ENCODE results near the gene VAV2.

The VAV2 gene

GRCh38 chr9:133812077-133812868 lies 179.9 kb downstream of the VAV2 start:
- no peak for DNase-seq

DNA sequence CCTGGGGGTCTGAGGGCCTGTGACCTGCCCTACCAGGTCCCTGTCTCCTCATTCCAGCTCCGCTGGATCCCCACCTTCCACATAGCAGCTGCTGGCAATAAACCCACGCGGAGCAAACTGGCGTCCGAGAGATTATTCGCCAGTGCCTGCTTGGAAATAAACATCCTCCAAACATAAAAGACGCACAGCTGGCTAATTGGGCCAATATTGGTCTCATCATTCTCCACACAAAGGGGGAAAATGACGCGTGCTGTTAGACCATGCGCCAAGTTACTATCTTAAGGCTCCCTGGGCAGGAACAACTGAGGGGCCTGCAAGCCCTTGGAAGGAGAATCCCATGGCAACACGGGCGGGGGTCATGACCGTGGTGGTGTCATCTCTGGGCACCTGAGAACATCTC lies 180.7 kb downstream of the VAV2 start:
- DNase-seq: no peak

GRCh38 chr9:133810556-133811195 lies 181.4 kb downstream of the VAV2 start:
- no peak for DNase-seq

DNA sequence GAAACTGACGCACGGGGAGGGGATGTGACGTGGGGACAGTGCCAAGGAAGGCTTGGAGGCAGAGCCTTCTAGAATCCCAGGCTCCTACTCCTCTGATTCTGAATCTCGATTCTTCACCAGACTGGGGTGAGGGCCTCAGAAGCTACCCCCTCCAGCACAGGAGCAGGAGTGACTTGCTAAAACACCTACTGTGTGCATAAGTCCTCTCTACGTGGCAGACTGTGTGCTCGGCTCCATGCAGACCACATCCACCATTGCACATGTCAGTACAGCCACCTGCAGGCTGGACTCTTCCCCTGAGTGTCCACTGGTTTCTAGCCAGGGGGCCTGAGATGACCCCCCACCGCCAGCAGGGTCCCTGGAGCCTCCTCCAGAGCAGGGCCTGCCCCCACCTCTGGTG lies 182.8 kb downstream of the VAV2 start:
- no peak for DNase-seq

- DNase-seq: no peak
Observed at GRCh38 chr9:133807818-133808217, 184.3 kb downstream of the VAV2 start.

DNA sequence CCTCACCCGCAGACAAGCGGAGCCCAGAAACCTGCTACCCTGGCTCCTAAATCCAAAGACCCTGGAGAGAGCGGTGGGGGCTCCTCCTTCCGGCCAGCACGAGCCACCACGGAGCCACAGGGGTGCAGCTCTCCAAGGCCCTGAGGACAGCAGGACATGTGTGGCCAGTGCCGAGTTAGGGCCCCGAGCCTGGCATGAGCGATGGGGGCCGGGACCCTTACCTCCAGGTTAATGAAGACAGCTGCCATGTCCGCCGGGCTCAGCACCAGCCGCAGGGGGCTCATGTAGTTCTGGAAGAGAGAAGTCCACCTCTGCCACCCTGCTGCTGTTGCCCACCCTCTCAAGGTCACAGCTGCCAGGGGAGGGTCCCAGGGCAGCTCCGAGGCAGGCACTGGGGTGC lies 185.1 kb downstream of the VAV2 start:
- DNase-seq: no peak

DNA sequence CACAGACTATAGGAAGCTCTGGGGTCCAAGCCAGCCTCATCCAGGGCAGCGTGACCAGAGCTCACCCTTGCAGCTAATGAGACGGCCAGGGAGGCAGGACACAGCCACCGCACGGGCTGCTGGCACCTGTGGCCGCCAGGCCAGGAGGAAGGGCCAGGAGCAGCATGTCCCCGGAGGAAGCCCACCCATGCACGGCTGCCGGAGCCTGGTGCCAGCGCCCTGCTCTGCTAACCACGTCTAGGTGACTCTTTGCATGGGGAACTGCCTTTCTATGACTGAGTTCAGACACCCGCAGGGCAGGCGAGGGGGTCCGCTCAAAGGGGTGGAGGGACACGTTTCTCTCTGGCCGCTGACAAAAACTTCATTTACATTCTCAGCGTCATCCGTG lies 185.5 kb downstream of the VAV2 start:
- no peak for DNase-seq

DNA sequence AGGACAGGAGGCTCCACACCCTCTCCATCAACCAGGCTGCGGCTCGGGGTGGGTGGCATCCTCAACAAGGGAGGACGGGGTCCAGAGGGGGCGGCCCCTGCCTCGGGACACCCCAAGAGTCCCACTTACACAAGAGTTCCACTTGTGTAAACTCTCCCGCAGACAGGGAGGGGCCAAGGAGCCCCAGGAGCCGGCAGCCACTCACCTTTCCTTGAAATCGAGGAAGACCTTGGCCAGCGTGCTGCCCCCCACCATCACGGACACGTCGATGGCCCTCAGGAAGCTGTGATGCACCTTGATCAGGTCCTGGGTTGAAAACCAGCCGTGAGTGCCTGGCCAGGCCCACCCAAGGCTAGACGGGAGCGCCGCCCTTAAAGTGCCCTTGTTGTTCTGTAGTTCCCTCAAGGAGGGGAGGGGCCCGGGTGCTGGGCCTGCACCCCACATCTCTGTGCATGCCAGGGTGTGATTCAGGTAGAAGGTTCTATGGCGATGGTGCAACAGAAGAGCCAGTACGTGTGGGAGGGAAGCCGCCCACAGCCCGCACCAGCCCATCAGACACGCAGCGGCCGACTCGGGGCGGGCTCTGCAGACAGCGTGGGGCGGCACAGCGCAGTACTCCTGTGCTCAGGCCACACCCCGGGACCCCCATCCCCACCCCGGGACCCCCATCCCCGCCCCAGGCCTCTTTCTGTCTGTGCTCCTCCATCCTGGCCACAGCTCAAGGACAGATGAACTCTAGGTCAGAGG lies 186.1 kb downstream of the VAV2 start:
- DNase-seq: no peak

- DNase-seq: no peak
Observed at GRCh38 chr9:133804199-133804598, 187.9 kb downstream of the VAV2 start.

DNA sequence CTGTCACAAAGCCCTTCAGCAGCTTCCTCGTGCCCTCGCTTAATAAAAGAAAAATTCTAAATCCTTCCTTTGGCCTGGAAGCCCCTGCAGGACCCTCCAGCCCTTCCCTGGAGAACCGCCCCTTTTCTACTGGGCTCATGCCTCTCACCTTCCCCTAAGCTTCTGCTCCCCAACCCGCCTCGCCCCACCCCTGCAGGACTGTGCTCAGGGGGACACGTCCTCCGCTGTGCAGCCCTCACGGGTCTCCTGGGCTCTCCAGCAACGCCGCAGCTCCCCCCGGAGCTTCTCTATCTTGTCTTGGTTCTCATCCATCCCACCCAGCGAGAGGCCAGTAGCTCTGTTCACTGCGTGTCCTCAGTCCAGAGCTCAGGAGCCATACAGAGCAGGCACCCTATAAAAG lies 188.4 kb downstream of the VAV2 start:
- no peak for DNase-seq

DNA sequence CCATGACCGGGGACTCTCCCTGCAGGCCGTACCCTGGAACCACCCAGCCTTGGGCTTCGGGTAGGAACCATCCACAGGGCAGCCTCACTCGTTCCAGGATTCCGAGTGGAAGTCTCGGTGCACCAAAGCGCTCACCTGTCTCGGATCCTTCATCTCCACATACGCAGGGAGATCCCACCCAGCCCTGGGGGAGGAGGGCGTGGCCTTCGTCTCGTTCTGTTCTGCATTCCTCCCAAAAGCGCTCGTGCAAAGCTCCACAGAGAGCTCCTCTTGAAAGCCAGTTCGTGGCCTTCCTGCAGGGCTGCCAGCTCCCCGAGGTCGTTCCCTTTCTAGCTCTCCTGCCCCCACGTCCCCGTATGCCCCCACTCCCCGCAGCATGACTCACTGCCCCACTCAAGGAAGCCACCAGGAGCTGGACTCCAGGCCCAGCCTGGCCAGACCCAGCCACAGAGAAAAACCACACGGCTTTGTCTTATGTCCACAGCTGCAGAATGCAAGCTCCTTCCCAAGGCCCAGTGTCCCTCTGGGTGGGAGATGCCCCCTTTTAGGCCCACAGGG lies 189.0 kb downstream of the VAV2 start:
- no peak for DNase-seq

- DNase-seq: no peak
Observed at GRCh38 chr9:133801739-133802138, 190.4 kb downstream of the VAV2 start.

GRCh38 chr9:133800266-133800665 lies 191.9 kb downstream of the VAV2 start:
- no peak for DNase-seq

DNA sequence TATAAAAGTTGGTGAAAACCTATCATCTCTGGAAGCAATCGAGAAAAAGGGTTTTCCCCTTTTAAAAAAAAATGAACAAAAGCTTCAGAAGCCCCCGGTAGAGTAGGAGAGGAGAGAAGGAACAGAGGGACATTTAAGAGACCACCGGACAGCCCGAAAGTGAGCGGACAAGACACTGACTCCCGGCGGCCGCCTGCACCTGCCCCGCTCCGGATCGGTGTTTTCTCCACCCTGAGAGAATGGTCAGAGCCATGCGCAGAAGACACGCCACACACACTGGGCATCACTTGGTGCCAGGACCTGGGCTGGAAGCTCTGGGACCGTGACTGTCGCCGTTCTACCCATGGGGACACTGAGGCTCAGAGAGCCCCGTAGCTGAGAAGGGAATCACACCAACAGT lies 192.4 kb downstream of the VAV2 start:
- DNase-seq: no peak

DNA sequence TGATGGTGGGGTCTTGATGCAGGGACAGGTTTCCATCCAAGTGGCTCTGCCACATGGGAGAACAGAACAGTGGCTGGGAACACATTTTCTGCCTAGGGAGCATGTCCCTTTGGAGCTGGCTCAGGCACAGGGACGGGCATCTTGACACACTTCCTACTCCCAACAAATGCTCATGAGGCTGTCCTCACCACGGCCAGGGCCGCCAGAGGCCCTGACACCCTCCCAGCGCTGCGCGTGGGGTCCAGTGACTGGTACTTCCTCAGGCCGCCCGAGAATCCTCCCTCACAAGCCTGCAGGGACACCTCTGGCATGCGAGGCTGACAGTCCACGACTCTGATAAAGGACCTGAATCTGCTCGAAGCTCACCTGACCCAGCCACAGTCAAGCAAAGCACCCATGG lies 193.0 kb downstream of the VAV2 start:
- no peak for DNase-seq

- DNase-seq: no peak
Observed at GRCh38 chr9:133798160-133798559, 194.0 kb downstream of the VAV2 start.

GRCh38 chr9:133797406-133798105 lies 194.6 kb downstream of the VAV2 start:
- DNase-seq: no peak

GRCh38 chr9:133796562-133796961 lies 195.6 kb downstream of the VAV2 start:
- no peak for DNase-seq

DNA sequence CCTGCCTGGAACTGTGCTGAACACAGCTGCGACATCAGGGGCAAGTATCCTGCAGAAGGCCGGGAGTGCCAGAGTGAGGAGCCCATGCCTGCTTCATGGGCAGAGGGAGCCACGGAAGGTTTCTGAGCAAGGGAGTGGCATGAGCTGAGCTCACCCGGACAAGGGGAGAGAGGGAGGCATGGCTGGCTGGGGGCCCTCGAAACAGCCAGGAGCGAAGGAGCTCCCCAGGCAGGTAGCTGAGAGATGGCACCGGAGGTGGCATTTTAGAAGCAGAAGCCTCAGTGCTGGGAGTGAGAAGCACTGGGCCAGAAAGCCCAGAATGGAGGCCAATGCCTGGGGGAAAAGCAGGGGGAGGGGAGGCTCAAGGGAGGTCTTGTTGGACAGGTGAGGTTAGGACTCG lies 197.1 kb downstream of the VAV2 start:
- no peak for DNase-seq

DNA sequence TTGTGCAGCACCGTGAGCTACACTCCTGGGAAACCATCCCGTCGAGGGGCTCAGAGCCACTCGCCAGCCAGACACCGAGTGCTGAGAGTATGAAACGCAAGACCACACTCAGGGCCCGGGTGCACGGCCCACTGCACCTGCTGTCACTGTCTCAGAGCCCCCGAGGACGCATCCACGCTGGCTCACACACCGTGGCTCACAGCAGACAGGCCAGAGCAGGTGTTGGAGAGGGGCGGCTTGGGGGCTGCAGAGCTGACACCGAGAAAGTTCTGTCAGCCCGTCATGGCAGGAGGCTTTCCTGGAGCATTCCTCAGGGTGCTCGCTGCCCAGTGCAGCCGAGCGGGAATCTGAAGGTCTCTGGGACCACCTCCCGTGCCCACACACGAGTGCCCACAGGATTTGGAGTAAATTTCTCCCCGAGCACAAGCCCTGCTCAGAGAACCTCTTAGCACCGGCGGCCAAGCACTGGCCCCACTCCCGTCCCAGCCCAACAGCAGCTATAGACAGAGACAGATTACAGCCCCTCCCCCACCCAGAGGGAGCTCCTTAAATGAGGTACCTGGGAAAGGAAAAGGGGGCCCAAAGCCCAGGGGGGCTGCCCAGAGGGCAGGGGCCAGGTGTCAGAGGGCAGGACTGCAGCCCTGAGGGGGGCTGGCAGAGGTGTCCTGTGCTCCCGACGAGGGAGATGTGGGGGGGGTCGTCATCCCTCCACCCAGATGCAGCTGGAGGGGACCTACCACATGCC lies 197.9 kb downstream of the VAV2 start:
- DNase-seq: no peak

DNA sequence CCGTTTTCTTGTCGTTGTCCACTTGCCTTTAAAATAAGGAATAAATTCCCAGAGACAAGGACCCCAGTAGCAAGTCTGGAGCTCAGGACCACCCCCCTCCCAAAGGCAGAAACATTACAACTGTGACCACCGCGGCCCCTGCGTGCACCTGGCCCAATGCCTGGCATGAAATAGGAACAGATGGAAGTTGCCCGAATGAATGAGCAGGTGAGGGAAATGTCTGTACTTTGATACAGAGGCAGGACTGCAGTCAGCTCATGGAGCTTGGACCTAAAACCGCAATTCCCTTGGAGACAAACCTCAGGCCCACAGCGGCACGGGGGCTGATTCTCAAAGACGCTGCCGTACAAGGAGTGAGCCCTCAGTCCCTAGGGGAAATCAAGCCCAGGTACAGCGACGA lies 198.7 kb downstream of the VAV2 start:
- no peak for DNase-seq

GRCh38 chr9:133792721-133793470 lies 199.2 kb downstream of the VAV2 start:
- DNase-seq: peak; percentile 71
